ENCODE measurements around the gene CEMIP. TPM values are rescaled to one million over a fixed set of nuclear protein-coding genes. Genes with fewer than 3 reads are reported as not detected.

Gene CEMIP
- polyA plus RNA-seq, result not detected

- H3K27ac Mint-ChIP-seq, result no peak within 1 kb of the TSS
- H3K27me3 Mint-ChIP-seq, result peaks cover 36% of the 10 kb centered on the region
- peaks cover 0 to 2% (median 1%) of the 10 kb centered on the region in 3 donors for H3K4me1 Mint-ChIP-seq
- no peaks in the 10 kb centered on the region for H3K9me3 Mint-ChIP-seq
- peak within 1 kb of the TSS in 2 of 4 donors; percentile 22 to 39 for H3K4me3 Mint-ChIP-seq
- peaks cover 1% of the 10 kb centered on the region for H3K36me3 Mint-ChIP-seq
These were observed at the start of gene CEMIP for GRCh38 chr15:80778964-80779657. Gene CEMIP (plus strand): TSS chr15:80779370. CDS start chr15:80873880, 94,510 bp downstream.

GRCh38 chr15:80730387-80730786 is 48.8 kb upstream of the CEMIP start:
- Mint-ChIP-seq H3K36me3 (peaks cover 7% of the 10 kb centered on the region), H3K9me3 (peaks cover 0 to 3% (median 2%) of the 10 kb centered on the region in 3 donors), H3K4me1 (peaks cover 0 to 1% (median 0%) of the 10 kb centered on the region in 3 donors), H3K27me3 (peaks cover under 1% of the 10 kb centered on the region), H3K4me3 (no peak overlapping the region), H3K27ac (peak overlapping the region in 1 of 3 donors; percentile 57)

GRCh38 chr15:80730926-80731325 is 48.2 kb upstream of the CEMIP start:
- Mint-ChIP-seq H3K4me1 (peaks cover 0 to 1% (median 0%) of the 10 kb centered on the region in 3 donors), H3K36me3 (peaks cover 5% of the 10 kb centered on the region), H3K27me3 (peaks cover 4% of the 10 kb centered on the region), H3K4me3 (no peak overlapping the region), H3K27ac (no peak overlapping the region), H3K9me3 (peaks cover 0 to 2% (median 2%) of the 10 kb centered on the region in 3 donors)

- H3K36me3 Mint-ChIP-seq, result no peaks in the 10 kb centered on the region
- H3K4me3 Mint-ChIP-seq, result no peak overlapping the region
- no peaks in the 10 kb centered on the region for H3K9me3 Mint-ChIP-seq
- H3K27ac Mint-ChIP-seq, result no peak overlapping the region
- peaks cover 4% of the 10 kb centered on the region for H3K27me3 Mint-ChIP-seq
- H3K4me1 Mint-ChIP-seq, result no peaks in the 10 kb centered on the region
These were observed 47.0 kb upstream of the CEMIP start for GRCh38 chr15:80732167-80732566.

GRCh38 chr15:80732818-80733217 is 46.4 kb upstream of the CEMIP start:
- Mint-ChIP-seq H3K4me3 (no peak overlapping the region), H3K27ac (no peak overlapping the region), H3K27me3 (peaks cover 4% of the 10 kb centered on the region), H3K36me3 (no peaks in the 10 kb centered on the region), H3K4me1 (no peaks in the 10 kb centered on the region), H3K9me3 (no peaks in the 10 kb centered on the region)

- Mint-ChIP-seq H3K27me3 (peaks cover 4% of the 10 kb centered on the region), H3K4me3 (no peak overlapping the region), H3K27ac (no peak overlapping the region), H3K4me1 (no peaks in the 10 kb centered on the region), H3K36me3 (no peaks in the 10 kb centered on the region), H3K9me3 (no peaks in the 10 kb centered on the region)
These were observed 45.7 kb upstream of the CEMIP start for GRCh38 chr15:80733460-80733859.

- no peaks in the 10 kb centered on the region for H3K9me3 Mint-ChIP-seq
- H3K27ac Mint-ChIP-seq, result no peak overlapping the region
- no peak overlapping the region for H3K4me3 Mint-ChIP-seq
- peaks cover 3% of the 10 kb centered on the region for H3K36me3 Mint-ChIP-seq
- peaks cover 4% of the 10 kb centered on the region for H3K27me3 Mint-ChIP-seq
- H3K4me1 Mint-ChIP-seq, result no peaks in the 10 kb centered on the region
These were observed 43.8 kb upstream of the CEMIP start for GRCh38 chr15:80735344-80735743.

GRCh38 chr15:80736560-80736959 is 42.6 kb upstream of the CEMIP start:
- Mint-ChIP-seq H3K27me3 (peaks cover 4% of the 10 kb centered on the region), H3K27ac (no peak overlapping the region), H3K4me3 (no peak overlapping the region), H3K4me1 (no peaks in the 10 kb centered on the region), H3K9me3 (no peaks in the 10 kb centered on the region), H3K36me3 (peaks cover 3% of the 10 kb centered on the region)

- peaks cover 3% of the 10 kb centered on the region for H3K36me3 Mint-ChIP-seq
- H3K27me3 Mint-ChIP-seq, result peaks cover 4% of the 10 kb centered on the region
- no peaks in the 10 kb centered on the region for H3K9me3 Mint-ChIP-seq
- H3K4me1 Mint-ChIP-seq, result no peaks in the 10 kb centered on the region
- no peak overlapping the region for H3K27ac Mint-ChIP-seq
- H3K4me3 Mint-ChIP-seq, result no peak overlapping the region
These were observed 39.3 kb upstream of the CEMIP start for GRCh38 chr15:80739919-80740318.

GRCh38 chr15:80742081-80742480 is 37.1 kb upstream of the CEMIP start:
- Mint-ChIP-seq H3K9me3 (peaks cover 0 to 5% (median 0%) of the 10 kb centered on the region in 3 donors), H3K4me3 (no peak overlapping the region), H3K27me3 (no peaks in the 10 kb centered on the region), H3K27ac (no peak overlapping the region), H3K36me3 (peaks cover 5% of the 10 kb centered on the region), H3K4me1 (no peaks in the 10 kb centered on the region)

GRCh38 chr15:80743189-80743833 is 35.9 kb upstream of the CEMIP start:
- Mint-ChIP-seq H3K4me1 (no peaks in the 10 kb centered on the region), H3K9me3 (peaks cover 0 to 5% (median 0%) of the 10 kb centered on the region in 3 donors), H3K36me3 (peaks cover 5% of the 10 kb centered on the region), H3K4me3 (no peak overlapping the region), H3K27me3 (no peaks in the 10 kb centered on the region), H3K27ac (peak overlapping the region in 1 of 3 donors; percentile 6)

GRCh38 chr15:80744415-80744814 is 34.8 kb upstream of the CEMIP start:
- peaks cover 5% of the 10 kb centered on the region for H3K36me3 Mint-ChIP-seq
- H3K4me3 Mint-ChIP-seq, result no peak overlapping the region
- no peak overlapping the region for H3K27ac Mint-ChIP-seq
- H3K9me3 Mint-ChIP-seq, result peaks cover 0 to 5% (median 0%) of the 10 kb centered on the region in 3 donors
- no peaks in the 10 kb centered on the region for H3K4me1 Mint-ChIP-seq
- H3K27me3 Mint-ChIP-seq, result peaks cover 3% of the 10 kb centered on the region

GRCh38 chr15:80744826-80745225 is 34.3 kb upstream of the CEMIP start:
- Mint-ChIP-seq H3K36me3 (peaks cover 7% of the 10 kb centered on the region), H3K9me3 (peaks cover 0 to 5% (median 0%) of the 10 kb centered on the region in 3 donors), H3K27me3 (peaks cover 3% of the 10 kb centered on the region), H3K27ac (no peak overlapping the region), H3K4me1 (no peaks in the 10 kb centered on the region), H3K4me3 (no peak overlapping the region)

GRCh38 chr15:80745888-80746287 is 33.3 kb upstream of the CEMIP start:
- Mint-ChIP-seq H3K36me3 (peaks cover 7% of the 10 kb centered on the region), H3K4me3 (no peak overlapping the region), H3K27ac (no peak overlapping the region), H3K4me1 (no peaks in the 10 kb centered on the region), H3K27me3 (peaks cover 3% of the 10 kb centered on the region), H3K9me3 (peaks cover 0 to 5% (median 2%) of the 10 kb centered on the region in 3 donors)

- H3K27ac Mint-ChIP-seq, result no peak overlapping the region
- H3K9me3 Mint-ChIP-seq, result peaks cover 0 to 5% (median 2%) of the 10 kb centered on the region in 3 donors
- H3K4me1 Mint-ChIP-seq, result no peaks in the 10 kb centered on the region
- H3K27me3 Mint-ChIP-seq, result peaks cover 3% of the 10 kb centered on the region
- H3K4me3 Mint-ChIP-seq, result no peak overlapping the region
- peaks cover 7% of the 10 kb centered on the region for H3K36me3 Mint-ChIP-seq
These were observed 31.7 kb upstream of the CEMIP start for GRCh38 chr15:80747317-80748053.

Data from IgD-negative memory B cell (primary cell).